GM19023 (cell line): Measurements from ENCODE around the gene MTLN.
"Not testable (repeated sequence)": the region's sequence is repeated elsewhere in the genome, so short reads cannot be mapped to it uniquely, and the experiment has no call there.

Experiments
- ATAC-seq: cut with Tn5 transposase; IDR thresholded peaks from one replicate; pipeline ENCODE4 v1.9.1; 2021; ENCODE audit warnings: mild to moderate bottlenecking, moderate library complexity; ENCODE audit not compliant: unreplicated experiment

MTLN gene, protein sequence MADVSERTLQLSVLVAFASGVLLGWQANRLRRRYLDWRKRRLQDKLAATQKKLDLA

DNA sequence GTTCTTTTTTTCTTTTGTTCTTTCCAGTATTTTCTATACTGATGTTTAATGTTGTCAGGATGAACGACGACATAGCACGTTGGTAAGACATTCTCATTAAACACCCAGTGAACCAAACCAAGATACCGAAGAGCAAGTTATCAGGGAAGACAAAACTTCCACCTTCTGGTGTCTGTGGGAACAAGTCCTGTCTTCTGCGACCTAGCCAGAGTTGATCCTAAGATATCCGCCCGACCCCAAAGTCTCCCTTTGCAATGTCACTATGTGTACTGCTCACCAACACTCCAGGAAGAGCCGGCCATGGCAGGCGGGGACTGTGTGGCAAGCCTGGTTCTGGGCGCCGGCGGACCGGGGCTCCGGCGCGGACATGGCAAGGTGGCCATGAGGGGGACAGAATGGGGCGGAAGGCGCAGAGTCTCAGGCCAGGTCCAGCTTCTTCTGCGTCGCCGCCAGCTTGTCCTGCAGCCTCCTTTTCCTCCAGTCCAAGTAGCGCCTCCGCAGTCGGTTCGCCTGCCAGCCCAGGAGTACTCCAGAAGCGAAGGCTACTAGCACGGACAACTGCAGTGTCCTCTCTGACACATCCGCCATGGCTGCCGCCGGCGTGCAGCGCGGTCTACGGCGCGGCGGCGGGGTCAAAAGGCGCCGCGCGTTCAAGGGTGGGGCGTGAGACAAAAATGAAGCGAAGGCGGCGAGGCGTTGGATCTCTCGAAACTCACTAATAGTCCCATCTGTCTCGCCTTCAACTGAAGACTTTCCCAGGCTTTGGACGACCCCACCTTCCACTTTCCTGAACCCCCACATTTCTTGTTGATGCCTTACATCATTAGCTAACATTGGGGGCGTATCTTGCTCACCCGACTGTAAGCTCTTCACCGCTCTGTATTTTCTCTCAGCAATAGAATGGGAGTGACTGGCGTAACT lies at the start of gene MTLN:
MTLN (minus strand) TSS at position 610 of the 921 bp plus-strand sequence; CDS start at position 588, 22 bp downstream.
- ATAC-seq, result peak; percentile 86

DNA sequence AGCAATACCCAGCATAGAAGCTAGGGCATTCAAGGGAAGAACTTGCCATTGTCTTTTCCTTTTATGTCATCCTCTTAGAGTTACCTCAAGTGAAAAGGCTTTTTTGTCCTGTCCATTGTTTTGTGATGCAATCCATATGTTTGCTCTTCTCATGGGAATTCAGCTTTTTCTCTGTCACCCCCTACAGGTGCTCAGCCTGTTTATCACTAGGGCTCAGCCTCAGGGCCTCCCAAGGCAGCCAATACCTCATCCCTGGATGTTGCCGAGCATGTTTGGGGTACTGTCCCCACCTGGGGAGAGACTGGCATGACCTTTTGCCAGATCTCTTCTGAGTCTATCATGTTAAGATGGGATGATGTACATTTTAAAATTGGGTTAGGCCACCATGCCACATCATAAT lies 49.6 kb upstream of the MTLN start:
- not testable (repeated sequence) for ATAC-seq

DNA sequence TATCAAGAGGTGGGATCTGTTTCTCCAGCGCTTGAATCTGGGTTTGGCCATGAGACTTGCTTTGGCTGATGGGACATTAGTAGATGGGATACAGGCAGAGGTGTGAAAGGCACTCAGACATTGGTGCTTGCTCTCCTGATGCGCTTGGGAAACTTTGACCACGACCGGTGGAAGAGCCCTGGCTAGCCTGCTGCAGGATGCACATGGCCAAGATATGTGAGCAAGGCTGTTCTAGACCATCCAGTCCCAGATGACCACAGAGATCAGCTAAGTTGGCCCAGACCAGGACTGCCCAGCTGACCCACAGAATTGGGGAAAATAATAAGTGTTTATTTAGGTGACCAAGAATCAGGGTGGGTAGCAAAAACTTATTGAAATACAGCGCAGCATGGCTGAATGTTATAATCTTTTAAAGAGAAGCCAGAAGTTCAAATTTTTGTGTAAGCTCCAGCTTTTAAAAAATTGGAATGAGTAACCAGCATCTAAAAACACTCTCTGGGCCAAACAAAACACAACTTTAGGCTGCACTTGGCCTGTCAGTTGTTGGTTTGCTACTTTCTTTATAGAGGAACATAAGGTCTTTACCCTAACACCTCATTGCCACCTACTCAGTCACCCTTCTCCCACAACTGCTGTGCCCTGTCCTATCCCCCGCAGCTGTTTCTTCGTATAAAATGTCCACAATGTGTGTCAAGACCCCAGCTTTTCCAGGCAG lies 35.9 kb upstream of the MTLN start:
- ATAC-seq, result not testable (repeated sequence)

DNA sequence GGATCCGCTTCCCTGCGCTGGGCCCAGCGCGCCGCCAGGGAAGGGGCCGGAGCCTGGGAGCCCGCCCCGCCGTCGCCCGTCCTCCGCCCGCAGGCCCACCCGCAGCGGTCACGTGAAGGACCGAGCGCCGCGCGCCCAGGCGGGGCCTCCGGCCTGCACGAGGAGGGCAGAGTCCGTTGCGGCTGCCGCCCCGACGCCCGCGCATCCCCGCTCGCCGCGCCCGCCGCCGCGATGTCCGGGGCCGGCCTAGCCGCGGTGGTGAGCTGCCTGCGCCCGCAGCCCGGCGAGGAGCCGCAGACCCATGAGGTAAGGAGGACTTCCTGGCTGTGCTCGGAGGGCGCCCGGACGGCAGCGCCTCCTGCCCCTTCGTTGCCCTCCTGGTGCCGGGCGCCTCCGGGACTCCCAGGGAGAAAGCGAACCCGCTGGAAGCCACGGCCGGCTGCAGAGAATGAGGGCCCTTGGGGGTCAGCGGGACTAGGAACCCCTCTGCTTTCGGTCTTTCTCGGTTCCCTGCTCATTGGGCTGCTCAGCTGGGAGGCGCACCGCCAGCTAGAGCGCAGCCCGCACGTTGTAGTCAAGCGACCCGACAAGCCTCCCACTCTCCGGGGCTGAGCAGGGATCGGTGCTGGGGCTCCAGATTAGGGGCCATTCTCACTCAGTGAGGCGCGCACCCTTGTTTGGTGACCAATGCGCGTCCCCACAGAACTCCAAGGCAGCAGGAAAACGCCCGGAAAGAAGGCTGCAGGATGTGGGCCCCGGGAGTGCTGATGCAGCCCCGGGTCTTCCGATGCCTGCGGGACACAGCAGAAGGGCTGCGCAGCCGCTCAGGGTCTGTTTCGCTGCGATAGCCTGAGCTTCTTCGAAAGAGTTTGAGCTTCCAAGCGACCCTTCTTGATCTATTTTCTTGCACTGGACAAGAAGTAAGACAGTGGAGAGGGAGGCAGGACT lies 33.4 kb upstream of the MTLN start:
- not testable (repeated sequence) for ATAC-seq

DNA sequence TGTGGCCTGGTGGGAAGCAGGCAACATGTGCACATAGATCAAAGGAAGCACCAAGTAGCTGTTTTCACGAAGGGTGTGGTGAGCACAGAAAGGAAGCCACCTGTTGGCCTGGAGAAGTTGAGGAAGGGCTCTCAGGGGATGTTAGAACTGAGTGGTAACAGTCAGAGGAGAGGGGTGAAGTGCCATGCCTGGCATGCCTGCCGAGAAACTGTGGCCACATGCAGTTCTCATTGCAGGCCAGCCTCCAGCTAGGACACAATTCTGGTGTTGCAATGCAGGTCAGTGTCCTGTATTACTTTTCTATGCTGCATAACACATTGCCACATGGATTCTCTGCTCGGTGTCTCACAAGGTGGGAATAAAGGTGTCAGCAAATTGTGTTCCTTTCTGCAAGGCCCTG lies 30.9 kb upstream of the MTLN start:
- not testable (repeated sequence) for ATAC-seq

DNA sequence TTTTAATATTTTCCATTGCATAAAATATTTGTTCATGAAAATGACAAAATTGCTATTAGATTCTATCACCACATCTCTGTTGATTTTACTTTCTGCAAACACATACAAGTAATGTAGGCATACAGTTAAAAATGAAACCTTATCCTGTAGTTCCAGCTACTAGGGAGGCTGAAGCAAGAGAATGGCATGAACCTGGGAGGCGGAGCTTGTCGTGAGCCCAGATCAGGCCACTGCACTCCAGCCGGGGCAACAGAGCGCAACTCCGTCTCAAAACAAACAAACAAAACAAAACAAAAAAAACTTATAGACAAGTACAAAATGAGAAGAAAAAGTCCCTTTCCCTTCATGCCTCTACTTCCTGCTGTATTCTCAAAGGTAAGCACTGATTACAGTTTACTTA lies 22.2 kb upstream of the MTLN start:
- not testable (repeated sequence) for ATAC-seq

DNA sequence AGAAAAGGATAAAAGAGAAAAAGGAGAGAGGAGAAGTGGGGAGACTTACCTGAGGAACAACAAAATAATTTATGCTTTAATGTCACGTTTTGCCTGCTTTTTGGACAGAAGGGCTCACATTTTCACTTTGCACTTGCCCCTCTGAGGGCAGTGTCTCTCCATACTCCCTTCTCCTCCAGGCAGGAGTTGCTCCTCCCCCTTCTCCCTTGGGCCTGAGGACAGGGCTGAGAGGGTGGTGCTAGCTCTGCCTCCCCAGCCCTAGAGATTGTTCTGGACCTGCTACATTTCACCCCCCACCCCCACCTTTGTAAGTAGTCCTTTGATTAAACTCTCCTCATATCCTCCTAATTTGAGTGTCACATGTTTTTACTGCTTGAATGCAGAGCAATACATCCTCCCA lies 17.5 kb upstream of the MTLN start:
- ATAC-seq, result not testable (repeated sequence)

DNA sequence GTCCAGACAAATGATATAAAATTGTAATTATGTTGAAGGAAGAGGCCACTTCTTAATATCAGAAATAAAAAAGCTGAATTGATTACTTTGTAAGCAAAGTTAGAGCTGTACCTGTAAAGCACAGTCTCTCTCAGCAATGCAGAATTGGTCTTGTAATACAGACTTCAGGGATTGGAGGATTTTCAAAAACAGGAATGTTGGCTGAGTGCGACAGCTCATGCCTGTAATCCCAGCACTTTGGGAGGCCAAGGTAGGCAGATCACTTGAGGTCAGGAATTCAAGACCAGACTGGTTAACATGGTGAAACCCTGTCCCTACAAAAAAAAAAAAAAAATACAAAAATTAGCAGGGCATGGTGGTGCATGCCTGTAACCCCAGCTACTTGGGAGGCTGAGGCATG lies 10.3 kb upstream of the MTLN start:
- ATAC-seq, result not testable (repeated sequence)

DNA sequence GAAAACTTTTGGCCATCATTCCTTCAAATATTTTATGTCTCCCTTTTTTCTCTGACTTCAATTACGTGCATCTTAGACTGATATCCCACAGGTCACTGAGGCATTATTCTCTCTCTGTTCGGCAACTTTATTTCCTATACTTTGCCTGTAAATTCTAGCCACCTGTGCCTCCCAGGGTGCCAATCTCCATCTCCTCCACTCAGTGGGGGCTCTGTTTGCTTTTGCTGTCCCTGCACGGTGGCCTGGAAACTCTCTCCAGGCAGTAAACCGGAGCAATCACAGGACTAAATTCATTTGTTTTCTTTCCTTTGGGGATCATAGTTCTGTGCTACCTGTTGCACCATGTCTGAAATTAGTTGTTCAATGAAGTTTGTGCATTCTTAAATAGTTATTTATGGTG lies 9.6 kb upstream of the MTLN start:
- no peak for ATAC-seq

DNA sequence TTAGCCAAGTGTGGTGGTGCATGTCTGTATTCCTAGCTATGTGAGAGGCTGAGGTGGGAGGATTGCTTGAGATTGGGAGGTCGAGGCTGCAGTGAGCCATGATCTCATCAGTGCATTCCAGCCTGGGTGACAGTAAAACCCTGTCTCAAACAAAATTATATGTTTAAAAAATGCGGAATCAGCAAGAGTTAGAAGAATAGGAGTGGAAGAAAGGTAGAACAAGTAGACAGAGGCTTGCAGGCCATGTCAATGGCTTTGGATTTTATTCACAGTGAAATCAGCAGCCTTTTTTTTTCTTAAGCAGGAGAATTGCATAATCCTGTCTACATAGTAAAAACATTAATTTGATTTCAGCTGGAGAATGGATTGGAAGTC lies 7.8 kb upstream of the MTLN start:
- ATAC-seq, result no peak

DNA sequence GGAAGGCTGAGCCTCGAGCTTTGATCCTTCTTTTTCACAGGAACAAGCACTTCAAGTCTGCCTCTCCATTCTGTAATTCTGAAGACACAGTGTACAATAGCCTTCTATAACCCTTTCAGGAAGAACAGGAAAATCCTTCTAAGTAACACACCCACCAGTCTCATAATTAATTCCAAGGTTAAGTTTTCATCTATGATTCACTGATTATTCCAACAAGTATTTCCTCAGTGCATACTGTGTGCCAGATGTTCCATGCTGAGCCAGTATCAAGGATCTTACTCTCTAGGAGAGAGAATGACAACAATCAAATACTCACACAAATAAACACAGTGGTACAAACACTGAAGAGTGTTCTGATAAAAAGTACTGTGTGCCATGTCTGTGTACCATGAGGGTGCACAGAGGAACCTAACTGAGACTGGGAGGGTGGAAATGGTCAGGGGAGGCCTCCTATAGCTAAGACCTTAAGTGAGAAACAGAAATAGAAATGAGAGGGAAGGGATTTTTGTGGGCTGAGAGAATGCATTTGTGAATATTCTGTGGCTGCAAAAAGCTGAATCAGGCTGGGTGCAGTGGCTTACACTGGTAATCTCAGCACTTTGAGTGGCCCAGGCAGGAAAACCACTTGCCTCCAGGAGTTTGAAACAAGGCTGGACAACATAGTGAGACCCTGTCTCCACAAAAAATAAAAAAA lies 7.3 kb upstream of the MTLN start:
- no peak for ATAC-seq

DNA sequence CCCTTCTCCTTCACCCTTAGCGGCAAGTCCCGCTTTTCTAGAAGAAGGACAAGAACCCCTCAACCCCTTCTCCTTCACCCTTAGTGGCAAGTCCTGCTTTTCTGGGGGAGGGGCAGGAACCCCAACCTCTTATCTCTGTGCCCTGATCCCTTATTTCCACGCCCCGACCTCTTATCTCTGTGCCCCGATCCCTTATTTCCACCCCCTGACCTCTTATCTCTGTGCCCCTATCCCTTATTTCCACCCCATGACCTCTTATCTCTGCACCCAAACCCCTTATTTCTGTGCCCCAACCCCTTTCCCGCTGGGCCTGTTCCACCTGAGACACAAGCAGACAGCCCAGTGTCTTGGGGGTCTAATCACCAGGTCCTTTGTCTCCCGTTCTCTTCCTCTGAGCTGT lies 6.5 kb upstream of the MTLN start:
- ATAC-seq, result not testable (repeated sequence)

DNA sequence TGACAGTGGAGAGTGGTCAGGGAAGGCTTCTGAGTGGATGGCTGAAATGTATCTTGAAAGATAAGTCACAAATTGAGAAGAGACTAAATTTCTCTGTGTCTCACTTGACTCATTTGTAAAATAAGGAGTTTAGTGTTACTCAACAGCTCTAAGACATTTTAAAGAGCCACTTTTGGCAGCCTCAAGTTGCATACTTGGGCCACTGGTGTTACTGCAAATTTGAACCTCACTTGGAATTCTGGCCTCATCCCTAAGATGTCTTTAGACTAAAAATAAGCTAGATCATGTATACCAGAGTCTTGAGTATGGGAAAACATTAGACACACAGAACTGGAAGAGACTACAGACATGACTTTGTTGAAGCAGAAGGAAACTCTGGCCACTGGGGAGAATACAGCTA lies 4.5 kb upstream of the MTLN start:
- no peak for ATAC-seq

DNA sequence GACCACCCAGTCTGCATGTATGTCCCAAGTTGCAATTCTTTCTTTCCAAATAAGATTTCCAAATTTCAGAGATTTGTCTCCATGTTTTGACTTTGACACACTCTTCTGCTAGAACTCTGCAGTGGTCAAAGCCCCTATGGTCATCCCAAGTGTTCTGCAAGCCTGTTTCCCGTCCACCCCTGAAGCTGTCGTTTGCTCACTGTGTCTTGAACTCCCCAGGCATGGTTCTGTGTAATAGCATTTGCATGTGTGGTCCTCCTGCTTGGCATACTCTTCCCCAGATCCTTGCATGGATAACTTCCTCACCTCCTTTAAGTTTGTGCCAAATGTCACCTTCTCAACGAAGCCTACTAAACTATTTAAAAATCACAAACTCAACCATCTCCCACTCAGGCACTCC lies 3.9 kb upstream of the MTLN start:
- no peak for ATAC-seq

DNA sequence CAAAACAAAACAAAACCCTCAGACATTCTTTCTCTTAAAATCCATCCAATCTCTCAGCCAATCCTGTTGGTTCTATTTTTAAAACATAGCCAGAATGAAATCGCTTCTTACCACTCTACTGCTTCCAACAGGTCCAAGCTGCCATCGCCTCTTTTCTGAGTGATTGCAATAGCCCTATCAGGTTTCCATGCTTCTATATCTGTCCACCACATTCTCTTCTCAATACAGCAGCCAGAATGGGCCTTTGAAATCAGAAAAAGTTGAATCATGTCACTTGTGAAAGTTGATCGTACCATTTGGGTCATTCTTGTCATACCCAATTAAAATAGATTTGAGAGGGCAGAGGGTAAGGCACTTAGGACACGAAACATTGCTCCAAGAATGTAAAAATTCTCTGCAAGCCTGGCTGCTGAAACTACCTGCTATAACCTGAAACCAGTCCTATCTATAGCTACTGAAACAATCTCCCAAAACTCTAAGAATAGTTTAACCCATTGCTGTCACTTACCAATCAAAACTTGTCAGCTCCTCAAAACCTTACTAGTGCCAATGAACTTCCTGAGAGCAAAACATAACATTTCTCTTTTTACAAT lies 3.3 kb upstream of the MTLN start:
- ATAC-seq, result no peak

DNA sequence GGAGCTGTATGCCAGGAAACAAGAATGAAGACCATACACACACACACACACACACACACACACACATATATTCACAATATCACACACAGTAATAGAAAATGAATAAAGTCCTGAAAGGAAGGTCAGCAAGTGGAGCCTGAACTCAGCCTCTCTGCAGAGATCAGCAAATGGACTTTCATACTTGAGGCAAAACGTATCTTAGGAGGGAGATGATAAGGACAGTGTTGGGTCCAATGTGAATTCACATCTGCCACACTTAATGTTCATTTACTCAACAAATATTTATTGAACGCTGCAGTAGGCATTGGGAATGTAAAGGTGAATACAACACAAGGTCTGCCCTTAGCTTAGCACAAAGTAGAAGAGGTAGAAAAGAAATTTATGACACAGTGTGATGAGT lies 2.7 kb upstream of the MTLN start:
- ATAC-seq, result no peak

DNA sequence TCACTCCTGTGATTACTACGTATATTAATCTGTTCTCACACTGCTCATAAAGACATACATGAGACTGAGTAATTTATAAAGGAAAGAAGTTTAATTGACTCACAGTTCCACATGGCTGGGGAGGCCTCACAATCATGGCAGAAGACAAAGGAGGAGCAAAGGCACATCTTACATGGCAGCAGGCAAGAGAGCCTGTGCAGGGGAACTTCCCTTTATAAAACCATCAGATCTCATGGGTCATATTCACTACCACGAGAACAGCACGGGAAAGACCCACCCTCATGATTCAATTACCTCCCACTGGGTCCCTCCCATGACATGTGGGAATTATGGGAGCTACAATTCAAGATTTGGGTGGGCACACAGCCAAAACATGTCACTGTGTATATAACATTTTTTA lies 1.2 kb upstream of the MTLN start:
- not testable (repeated sequence) for ATAC-seq

DNA sequence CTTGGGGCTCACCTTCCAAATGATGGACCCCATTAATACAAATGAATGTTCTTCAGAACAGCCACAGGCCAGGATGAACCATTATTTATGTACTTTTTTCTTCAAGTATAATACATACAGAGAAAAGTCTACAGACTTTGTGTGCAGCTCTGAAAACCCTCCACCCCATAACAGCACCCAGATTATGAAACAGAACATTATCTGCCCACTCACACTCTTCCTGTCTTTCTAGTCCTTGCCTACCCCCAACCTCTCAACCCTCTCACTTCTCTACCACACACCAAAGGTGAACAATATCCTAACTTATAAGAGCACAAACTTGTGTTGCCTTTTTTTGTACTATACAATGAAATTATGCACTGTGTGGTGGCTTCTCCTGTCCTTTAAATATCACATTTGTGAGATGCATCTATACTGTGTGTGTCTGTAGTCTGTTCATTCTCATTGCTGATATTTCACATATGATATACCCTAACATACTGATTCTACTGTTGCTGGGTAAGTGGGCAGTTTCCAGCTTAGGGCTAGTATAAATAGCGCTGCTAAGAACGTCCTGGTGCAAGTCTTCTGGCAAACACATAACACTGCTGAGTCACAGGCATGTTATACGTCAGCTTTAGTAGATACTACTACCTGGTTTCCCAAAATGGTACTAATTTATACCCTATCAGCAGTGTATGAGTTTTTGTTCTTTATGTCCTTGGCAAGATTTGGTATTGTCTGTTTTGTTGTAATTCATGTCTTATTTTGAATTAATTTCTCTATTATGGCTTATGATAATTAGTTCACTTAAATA lies 6.5 kb downstream of the MTLN start:
- ATAC-seq, result no peak
